Suprapubic skin (tissue), 3 donors: Measurements from ENCODE around the gene SHISA9.

Experiments
- POLR2A ChIP-seq, 2 donors: fragments of 450-650 bp; IDR thresholded peaks; one replicate each; pipeline ENCODE4 v1.6.1; 2017; ENCODE audit warnings: antibody characterized with exemption in 2 of 2, mild to moderate bottlenecking in 2 of 2, moderate library complexity in 2 of 2
- TF ChIP-seq, protein P1 (sequence below), 2 donors: fragments of 200-600 bp in 1 of 2; fragments of 450-650 bp in 1 of 2; sonication (generic) in 1 of 2; IDR thresholded peaks; one replicate each; pipeline ENCODE4 v1.5.1; 2016 to 2019; ENCODE audit warnings: antibody characterized with exemption in 2 of 2, mild to moderate bottlenecking in 1 of 2, moderate library complexity in 1 of 2

DNA sequence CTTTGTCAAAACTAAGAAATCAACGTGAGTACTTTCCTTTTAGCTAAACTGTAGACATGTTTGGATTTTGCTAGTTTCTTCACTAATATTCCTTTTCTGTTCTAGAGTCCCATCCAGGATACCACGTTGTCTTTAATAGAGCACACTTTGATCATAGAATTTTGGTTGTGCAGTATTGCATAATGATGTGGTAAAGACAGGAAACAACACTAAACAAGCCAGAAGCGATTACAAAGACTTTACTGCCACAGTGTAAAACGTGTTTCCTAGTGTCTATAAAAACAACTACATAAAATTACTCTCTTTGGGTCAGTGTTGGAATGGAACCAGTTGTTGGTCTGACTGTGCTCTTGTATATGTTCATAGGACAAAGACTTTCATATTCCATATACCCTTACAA lies 19.3 kb downstream of the SHISA9 start:
- TF ChIP-seq, protein P1, sequence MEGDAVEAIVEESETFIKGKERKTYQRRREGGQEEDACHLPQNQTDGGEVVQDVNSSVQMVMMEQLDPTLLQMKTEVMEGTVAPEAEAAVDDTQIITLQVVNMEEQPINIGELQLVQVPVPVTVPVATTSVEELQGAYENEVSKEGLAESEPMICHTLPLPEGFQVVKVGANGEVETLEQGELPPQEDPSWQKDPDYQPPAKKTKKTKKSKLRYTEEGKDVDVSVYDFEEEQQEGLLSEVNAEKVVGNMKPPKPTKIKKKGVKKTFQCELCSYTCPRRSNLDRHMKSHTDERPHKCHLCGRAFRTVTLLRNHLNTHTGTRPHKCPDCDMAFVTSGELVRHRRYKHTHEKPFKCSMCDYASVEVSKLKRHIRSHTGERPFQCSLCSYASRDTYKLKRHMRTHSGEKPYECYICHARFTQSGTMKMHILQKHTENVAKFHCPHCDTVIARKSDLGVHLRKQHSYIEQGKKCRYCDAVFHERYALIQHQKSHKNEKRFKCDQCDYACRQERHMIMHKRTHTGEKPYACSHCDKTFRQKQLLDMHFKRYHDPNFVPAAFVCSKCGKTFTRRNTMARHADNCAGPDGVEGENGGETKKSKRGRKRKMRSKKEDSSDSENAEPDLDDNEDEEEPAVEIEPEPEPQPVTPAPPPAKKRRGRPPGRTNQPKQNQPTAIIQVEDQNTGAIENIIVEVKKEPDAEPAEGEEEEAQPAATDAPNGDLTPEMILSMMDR (IDR thresholded peaks at IDR 0.05): no peak
- TF ChIP-seq POLR2A (IDR thresholded peaks at IDR 0.05): no peak
